ENCODE results near the gene FLT1. TPM values are rescaled to one million over a fixed set of nuclear protein-coding genes. Genes with fewer than 3 reads are reported as not detected.

The FLT1 gene
- total RNA-seq, 1 donor from 2014 or later, result 46.0 TPM

- no peak for TF ChIP-seq CTCF (IDR thresholded peaks at IDR 0.05)
- Histone ChIP-seq H3K4me1 (no peaks in the 10 kb centered on the region), H3K36me3 (no peaks in the 10 kb centered on the region), H3K27ac (no peak overlapping the region), H3K9me3 (no peaks in the 10 kb centered on the region), H3K4me3 (no peak overlapping the region), H3K27me3 (no peaks in the 10 kb centered on the region)
- no peak for DNase-seq (ENCODE audit: low spot score in 2 of 2)
- intact Hi-C loops (cut with DNase I), result no loop called here
Observed at GRCh38 chr13:28333204-28333881, 161.6 kb downstream of the FLT1 start.

GRCh38 chr13:28329395-28330158 is 165.4 kb downstream of the FLT1 start:
- TF ChIP-seq CTCF (IDR thresholded peaks at IDR 0.05), result no peak
- no peak overlapping the region for H3K4me3 ChIP-seq
- no peaks in the 10 kb centered on the region for H3K36me3 ChIP-seq
- no peak overlapping the region for H3K27ac ChIP-seq
- no peaks in the 10 kb centered on the region for H3K9me3 ChIP-seq
- H3K27me3 ChIP-seq, result no peaks in the 10 kb centered on the region
- intact Hi-C loops (cut with DNase I), result no loop called here
- peaks cover 0 to 4% of the 10 kb centered on the region in 2 donors for H3K4me1 ChIP-seq
- DNase-seq (ENCODE audit: low spot score in 2 of 2), result peak in 1 of 2 donors; percentile 67

- Histone ChIP-seq H3K27me3 (no peaks in the 10 kb centered on the region), H3K27ac (no peak overlapping the region), H3K9me3 (no peaks in the 10 kb centered on the region), H3K4me3 (no peak overlapping the region), H3K36me3 (no peaks in the 10 kb centered on the region), H3K4me1 (peaks cover 0 to 4% of the 10 kb centered on the region in 2 donors)
- intact Hi-C loops (cut with DNase I), result no loop called here
- no peak for DNase-seq (ENCODE audit: low spot score in 2 of 2)
- no peak for TF ChIP-seq CTCF (IDR thresholded peaks at IDR 0.05)
Observed at GRCh38 chr13:28328271-28328607, 166.7 kb downstream of the FLT1 start.

GRCh38 chr13:28327373-28328270 is 167.3 kb downstream of the FLT1 start:
- no peaks in the 10 kb centered on the region for H3K36me3 ChIP-seq
- no peak overlapping the region for H3K27ac ChIP-seq
- no peak for TF ChIP-seq CTCF (IDR thresholded peaks at IDR 0.05)
- intact Hi-C loops (cut with DNase I), result no loop called here
- H3K4me1 ChIP-seq, result peaks cover 0 to 4% of the 10 kb centered on the region in 2 donors
- no peak for DNase-seq (ENCODE audit: low spot score in 2 of 2)
- H3K27me3 ChIP-seq, result no peaks in the 10 kb centered on the region
- no peaks in the 10 kb centered on the region for H3K9me3 ChIP-seq
- no peak overlapping the region for H3K4me3 ChIP-seq

GRCh38 chr13:28326056-28326455 is 168.9 kb downstream of the FLT1 start:
- intact Hi-C loops (cut with DNase I), result no loop called here
- Histone ChIP-seq H3K27me3 (no peaks in the 10 kb centered on the region), H3K9me3 (no peaks in the 10 kb centered on the region), H3K4me3 (no peak overlapping the region), H3K27ac (no peak overlapping the region), H3K36me3 (no peaks in the 10 kb centered on the region), H3K4me1 (peaks cover 0 to 4% of the 10 kb centered on the region in 2 donors)
- TF ChIP-seq CTCF (IDR thresholded peaks at IDR 0.05), result no peak
- DNase-seq (ENCODE audit: low spot score in 2 of 2), result no peak

Measured in ascending aorta (tissue), 2 donors.